H7 (cell line): Measurements from ENCODE around the gene CD5L. TPM values are rescaled to one million over a fixed set of nuclear protein-coding genes. Genes with fewer than 3 reads are reported as not detected.

Source experiments
- DNase-seq: peaks from one replicate; pipeline ENCODE4 v3.0.0; 2012
- H3K27me3 ChIP-seq: 2 replicates; pipeline ENCODE4 v1.6.0; 2011; ENCODE audit warnings: mild to moderate bottlenecking, low read length; ENCODE audit not compliant: control insufficient read depth, insufficient read depth
- H3K36me3 ChIP-seq: replicated peaks from 2 replicates; pipeline ENCODE4 v1.5.1; 2011; ENCODE audit warnings: low read length; ENCODE audit not compliant: control insufficient read depth, insufficient read depth
- H3K4me3 ChIP-seq: 2 replicates; pipeline ENCODE4 v1.5.1; 2011; ENCODE audit warnings: low read depth, mild to moderate bottlenecking, control low read depth, low read length, moderate library complexity; ENCODE audit not compliant: insufficient read depth
- total RNA-seq: library from RNA; depleted of rRNA; stranded (reverse); fragments of >200 nt; shearing (Covaris generic); gene quantifications from 2 replicates; pipeline ENCODE4 v1.2.3, GENCODE V29; 2014; rRNA removed

The CD5L gene
- total RNA-seq, result not detected in 2 replicates

DNA sequence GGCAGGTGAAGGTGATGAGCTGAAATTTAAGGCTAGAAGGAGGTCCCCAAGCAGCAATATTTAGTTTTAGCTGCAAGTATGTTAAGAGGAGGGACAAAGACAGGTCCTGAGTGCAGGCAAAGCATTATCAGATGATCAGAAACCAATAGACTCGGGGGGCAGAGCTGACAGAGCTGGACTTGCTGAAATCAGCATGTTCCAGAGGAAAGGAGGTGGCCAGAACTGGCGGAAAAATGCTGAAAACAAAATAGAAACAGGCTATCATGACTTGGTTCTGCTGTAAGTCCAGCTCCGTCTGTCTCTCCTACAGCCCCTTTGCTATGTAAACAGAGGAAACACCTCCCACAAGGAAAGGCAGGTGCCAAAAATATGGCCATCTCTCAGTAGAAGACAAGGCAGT, at the start of gene CD5L:
Gene CD5L (minus strand): TSS at position 101 of the 400 bp plus-strand sequence. CDS start 107 bp downstream, outside the sequence.
- no peaks in the 10 kb centered on the region for H3K27me3 ChIP-seq
- DNase-seq, result no peak
- H3K4me3 ChIP-seq, result no peak within 1 kb of the TSS
- H3K36me3 ChIP-seq, result no peaks in the 10 kb centered on the region

GRCh38 chr1:157882580-157882979, 41.0 kb upstream of the CD5L start:
- Histone ChIP-seq H3K4me3 (no peak overlapping the region), H3K27me3 (no peaks in the 10 kb centered on the region), H3K36me3 (no peaks in the 10 kb centered on the region)
- no peak for DNase-seq

DNA sequence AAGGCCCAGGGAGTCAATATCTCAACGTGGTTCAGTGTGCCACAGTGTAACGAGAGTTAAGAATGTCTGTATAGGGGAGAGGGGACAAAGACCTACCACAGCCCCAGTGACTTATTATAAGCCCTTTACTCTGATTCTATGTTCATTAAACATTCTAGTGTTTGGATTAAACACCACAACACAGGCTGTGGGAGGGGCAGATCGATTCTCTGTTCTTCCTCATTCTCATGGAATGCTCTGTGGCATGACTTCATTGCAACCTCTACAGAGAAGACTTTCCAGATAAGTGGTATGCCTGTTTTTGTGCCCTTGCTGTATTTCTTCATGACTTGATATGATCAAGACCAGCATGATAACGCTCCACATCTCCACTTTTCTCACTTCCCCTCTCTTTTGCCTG, 39.0 kb upstream of the CD5L start:
- no peaks in the 10 kb centered on the region for H3K27me3 ChIP-seq
- no peak for DNase-seq
- no peaks in the 10 kb centered on the region for H3K36me3 ChIP-seq
- H3K4me3 ChIP-seq, result no peak overlapping the region

GRCh38 chr1:157878059-157878458, 36.5 kb upstream of the CD5L start:
- no peaks in the 10 kb centered on the region for H3K27me3 ChIP-seq
- DNase-seq, result peak; percentile 23
- H3K36me3 ChIP-seq, result no peaks in the 10 kb centered on the region
- H3K4me3 ChIP-seq, result no peak overlapping the region

GRCh38 chr1:157870490-157870889, 28.9 kb upstream of the CD5L start:
- Histone ChIP-seq H3K36me3 (no peaks in the 10 kb centered on the region), H3K4me3 (no peak overlapping the region), H3K27me3 (no peaks in the 10 kb centered on the region)
- no peak for DNase-seq

GRCh38 chr1:157868654-157869053, 27.0 kb upstream of the CD5L start:
- Histone ChIP-seq H3K27me3 (no peaks in the 10 kb centered on the region), H3K4me3 (no peak overlapping the region), H3K36me3 (no peaks in the 10 kb centered on the region)
- DNase-seq, result no peak

- Histone ChIP-seq H3K27me3 (no peaks in the 10 kb centered on the region), H3K4me3 (no peak overlapping the region), H3K36me3 (no peaks in the 10 kb centered on the region)
- DNase-seq, result no peak
These were observed 20.8 kb upstream of the CD5L start for GRCh38 chr1:157862114-157863070.

GRCh38 chr1:157856538-157856937, 14.9 kb upstream of the CD5L start:
- no peak for DNase-seq
- H3K27me3 ChIP-seq, result no peaks in the 10 kb centered on the region
- no peaks in the 10 kb centered on the region for H3K36me3 ChIP-seq
- no peak overlapping the region for H3K4me3 ChIP-seq

DNA sequence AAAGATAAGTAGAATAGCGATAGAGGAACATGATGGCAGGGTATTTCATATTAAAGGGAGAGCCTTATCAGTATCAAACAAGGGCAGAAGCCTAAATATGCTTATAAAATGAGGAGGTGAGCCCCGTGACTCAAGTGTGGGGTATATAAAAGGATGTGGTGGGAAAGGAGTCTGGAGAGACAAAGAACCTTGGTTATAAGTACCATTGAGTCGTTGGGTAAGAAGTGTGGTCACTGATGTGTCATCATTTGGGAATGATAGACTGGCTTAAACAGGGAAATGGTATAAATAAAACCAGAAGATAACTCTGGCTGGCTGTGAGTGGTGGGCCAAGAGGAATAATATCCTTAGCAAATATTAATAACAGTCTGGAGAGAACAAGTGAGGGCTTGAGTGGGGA, 10.9 kb upstream of the CD5L start:
- DNase-seq, result no peak
- H3K36me3 ChIP-seq, result no peaks in the 10 kb centered on the region
- H3K27me3 ChIP-seq, result no peaks in the 10 kb centered on the region
- H3K4me3 ChIP-seq, result no peak overlapping the region

DNA sequence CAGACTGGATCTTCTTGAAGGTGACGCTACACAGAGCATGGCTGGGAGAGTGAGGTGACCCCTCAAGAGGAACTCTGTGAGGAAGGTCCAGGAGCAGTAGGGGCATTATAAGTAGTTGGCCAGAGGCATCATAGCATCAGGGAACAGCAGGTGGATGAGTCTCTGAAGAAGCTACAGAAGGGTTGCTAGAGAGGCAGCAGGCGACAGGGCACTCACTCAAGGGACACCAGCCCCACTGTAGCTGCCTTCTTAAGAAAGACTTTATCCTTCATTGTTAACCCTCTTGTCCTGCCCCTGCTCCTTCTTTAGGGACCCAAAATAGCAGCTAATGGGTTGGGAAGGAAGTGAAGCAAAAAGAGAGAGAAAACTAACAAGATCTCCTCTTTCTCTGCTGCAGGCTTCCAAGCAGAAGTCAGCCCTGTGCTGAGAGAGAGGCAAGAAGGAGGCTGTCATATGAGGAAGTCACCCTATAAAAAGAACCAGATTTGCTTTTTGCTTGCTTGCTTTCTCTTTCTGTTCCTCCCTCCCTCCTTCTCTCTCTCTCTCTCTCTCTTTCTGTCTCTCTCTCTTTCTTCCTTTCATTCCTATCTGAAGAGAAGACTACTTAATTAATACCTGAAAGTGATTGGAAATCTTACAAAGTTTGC, 7.7 kb upstream of the CD5L start:
- no peaks in the 10 kb centered on the region for H3K27me3 ChIP-seq
- no peaks in the 10 kb centered on the region for H3K36me3 ChIP-seq
- no peak overlapping the region for H3K4me3 ChIP-seq
- DNase-seq, result no peak

GRCh38 chr1:157844089-157844830, 2.7 kb upstream of the CD5L start:
- no peak overlapping the region for H3K4me3 ChIP-seq
- DNase-seq, result no peak

DNA sequence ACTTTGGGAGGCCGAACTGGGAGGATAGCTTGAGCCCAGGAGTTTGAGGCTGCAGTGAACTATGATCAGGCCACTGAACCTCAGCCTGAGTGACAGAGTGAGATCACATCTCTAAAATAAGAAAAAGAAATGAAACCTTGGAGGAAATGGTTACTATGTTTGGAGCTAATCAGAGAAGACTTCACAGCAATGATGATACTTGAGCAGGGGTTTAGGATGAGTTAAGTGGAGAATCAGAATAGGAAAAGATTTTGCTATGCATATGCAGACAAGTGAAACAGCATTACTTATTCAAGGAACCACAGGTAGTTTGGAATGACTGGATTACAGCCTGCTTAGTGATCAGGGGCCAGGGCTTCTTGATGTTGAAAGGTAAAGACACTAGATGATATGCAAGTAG, 1.3 kb upstream of the CD5L start:
- DNase-seq, result no peak
- H3K36me3 ChIP-seq, result no peaks in the 10 kb centered on the region
- no peak overlapping the region for H3K4me3 ChIP-seq
- no peaks in the 10 kb centered on the region for H3K27me3 ChIP-seq

More at GRCh38 chr1:157844089-157844830, 2.7 kb upstream of the CD5L start:
- Histone ChIP-seq H3K27me3 (no peaks in the 10 kb centered on the region), H3K36me3 (no peaks in the 10 kb centered on the region)

DNA sequence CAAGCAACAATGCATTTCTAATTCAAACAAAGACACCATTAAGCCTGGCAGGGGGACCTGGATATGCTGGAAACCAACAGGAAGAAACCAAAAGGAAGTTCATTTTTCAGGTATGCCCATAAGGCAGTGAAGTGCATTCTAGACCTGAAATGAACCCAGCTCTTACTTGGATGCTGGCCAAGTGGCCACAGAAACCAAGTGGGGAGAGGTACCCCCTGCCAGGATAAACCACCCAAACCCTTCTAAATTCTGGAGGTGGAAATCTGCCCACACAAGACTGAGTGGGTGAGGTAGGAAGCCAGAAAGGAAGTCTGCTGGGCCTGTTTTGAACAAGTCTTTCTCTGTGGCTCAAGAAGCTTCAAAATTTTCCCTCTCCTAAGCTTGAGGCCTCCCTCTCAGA, 2.6 kb downstream of the CD5L start:
- no peaks in the 10 kb centered on the region for H3K27me3 ChIP-seq
- DNase-seq, result no peak

DNA sequence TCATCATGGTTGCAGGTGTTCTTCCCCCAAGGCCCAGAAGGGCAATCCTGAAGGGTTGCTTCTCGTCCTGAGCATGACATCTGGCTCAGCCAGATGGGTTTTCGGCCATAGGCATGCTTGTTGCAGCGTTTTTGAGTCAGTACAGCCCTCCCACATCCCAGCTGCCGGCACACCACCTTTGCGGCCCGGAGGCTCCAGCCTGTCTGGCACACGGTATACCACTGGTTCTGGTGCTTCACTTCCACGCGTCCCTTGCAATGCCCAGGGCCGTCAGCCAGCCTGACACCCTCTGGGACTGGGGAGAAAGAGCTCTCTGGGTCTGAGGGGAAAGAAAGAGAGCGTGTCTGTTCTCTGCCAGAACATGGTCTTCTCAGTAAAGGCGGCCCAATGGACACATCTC, 7.2 kb downstream of the CD5L start:
- H3K36me3 ChIP-seq, result no peaks in the 10 kb centered on the region
- H3K27me3 ChIP-seq, result no peaks in the 10 kb centered on the region; the same call in 1 of the 2 replicates
- no peak overlapping the region for H3K4me3 ChIP-seq
- no peak for DNase-seq

More for the DNA sequence above, 2.6 kb downstream of the CD5L start:
- Histone ChIP-seq H3K4me3 (no peak overlapping the region), H3K36me3 (no peaks in the 10 kb centered on the region)
